Vagina (tissue), 2 donors: ENCODE data around the gene LTBP2.

ENCODE experiments used
- POLR2A ChIP-seq, 2 donors: fragments of 450-650 bp; IDR thresholded peaks; one replicate each; pipeline ENCODE4 v1.6.1; 2017; ENCODE audit warnings: antibody characterized with exemption in 2 of 2, mild to moderate bottlenecking in 2 of 2, moderate library complexity in 2 of 2
- POLR2AphosphoS5 ChIP-seq, 2 donors: sonication (generic); formaldehyde crosslinking; IDR thresholded peaks; one replicate each; pipeline ENCODE4 v1.9.0; 2017; ENCODE audit warnings: antibody characterized with exemption in 2 of 2, mild to moderate bottlenecking in 2 of 2, low read depth in 1 of 2; ENCODE audit not compliant: insufficient read depth in 1 of 2
- TF ChIP-seq, protein P1 (sequence below), 3 experiments: fragments of 450-650 bp in 2 of 3; fragments of 200-600 bp in 1 of 3; sonication (generic) in 1 of 3; IDR thresholded peaks; one replicate each; pipeline ENCODE4 v1.5.1; 2017 to 2019; ENCODE audit warnings: antibody characterized with exemption in 3 of 3, mild to moderate bottlenecking in 2 of 3, moderate library complexity in 2 of 3

DNA sequence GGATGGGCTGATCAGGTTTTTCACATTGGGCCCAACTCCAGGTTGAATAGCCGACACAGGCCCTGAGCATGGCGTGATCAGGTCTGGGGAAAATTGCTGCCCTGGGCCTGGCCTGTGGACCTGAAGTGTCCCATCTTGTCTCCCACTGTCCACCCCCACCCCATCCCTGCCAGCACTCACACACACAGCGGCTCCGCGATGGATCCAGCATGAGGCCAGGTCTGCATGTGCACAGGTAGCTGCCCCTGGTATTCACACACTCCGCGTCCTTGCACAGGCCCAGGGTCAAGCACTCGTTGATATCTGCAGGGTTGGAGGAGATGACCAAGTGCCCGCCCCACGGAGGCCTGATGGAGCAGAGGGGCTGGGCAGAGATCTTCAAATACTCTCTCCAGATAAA, 79.8 kb downstream of the LTBP2 start:
- TF ChIP-seq POLR2A (IDR thresholded peaks at IDR 0.05) (no peak), POLR2AphosphoS5 (IDR thresholded peaks at IDR 0.05; ENCODE audit: insufficient read depth in 1 of 2, low read depth in 1 of 2) (no peak)
- TF ChIP-seq, protein P1, sequence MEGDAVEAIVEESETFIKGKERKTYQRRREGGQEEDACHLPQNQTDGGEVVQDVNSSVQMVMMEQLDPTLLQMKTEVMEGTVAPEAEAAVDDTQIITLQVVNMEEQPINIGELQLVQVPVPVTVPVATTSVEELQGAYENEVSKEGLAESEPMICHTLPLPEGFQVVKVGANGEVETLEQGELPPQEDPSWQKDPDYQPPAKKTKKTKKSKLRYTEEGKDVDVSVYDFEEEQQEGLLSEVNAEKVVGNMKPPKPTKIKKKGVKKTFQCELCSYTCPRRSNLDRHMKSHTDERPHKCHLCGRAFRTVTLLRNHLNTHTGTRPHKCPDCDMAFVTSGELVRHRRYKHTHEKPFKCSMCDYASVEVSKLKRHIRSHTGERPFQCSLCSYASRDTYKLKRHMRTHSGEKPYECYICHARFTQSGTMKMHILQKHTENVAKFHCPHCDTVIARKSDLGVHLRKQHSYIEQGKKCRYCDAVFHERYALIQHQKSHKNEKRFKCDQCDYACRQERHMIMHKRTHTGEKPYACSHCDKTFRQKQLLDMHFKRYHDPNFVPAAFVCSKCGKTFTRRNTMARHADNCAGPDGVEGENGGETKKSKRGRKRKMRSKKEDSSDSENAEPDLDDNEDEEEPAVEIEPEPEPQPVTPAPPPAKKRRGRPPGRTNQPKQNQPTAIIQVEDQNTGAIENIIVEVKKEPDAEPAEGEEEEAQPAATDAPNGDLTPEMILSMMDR (IDR thresholded peaks at IDR 0.05), result no peak
